H9 (cell line): ENCODE results near the gene ARID5A. TPM values are rescaled to one million over a fixed set of nuclear protein-coding genes. Genes with fewer than 3 reads are reported as not detected.

Source experiments
- DNase-seq: peaks from one replicate; pipeline ENCODE4 v3.0.0-alpha.2; 2017
- H2AFZ ChIP-seq: one replicate; pipeline ENCODE4 v1.6.1; 2013; ENCODE audit warnings: mild to moderate bottlenecking, low read length, control low read depth, moderate library complexity
- H2AK5ac ChIP-seq: 2 replicates; pipeline ENCODE4 v1.6.1; 2013; ENCODE audit warnings: low read length, control low read depth, mixed read lengths; ENCODE audit not compliant: insufficient read length
- H2BK120ac ChIP-seq: one replicate; pipeline ENCODE4 v1.6.1; 2013; ENCODE audit warnings: low read depth, mild to moderate bottlenecking, low read length, control low read depth, inconsistent platforms; ENCODE audit not compliant: poor library complexity, severe bottlenecking
- H2BK12ac ChIP-seq: 2 replicates; pipeline ENCODE4 v1.6.1; 2013; ENCODE audit warnings: low read length, control low read depth, mixed read lengths, low read depth; ENCODE audit not compliant: insufficient read length
- H2BK15ac ChIP-seq: 2 replicates; pipeline ENCODE4 v1.6.1; 2013; ENCODE audit warnings: low read depth, low read length, control low read depth
- H2BK20ac ChIP-seq: one replicate; pipeline ENCODE4 v1.6.1; 2013; ENCODE audit warnings: low read depth, mild to moderate bottlenecking, low read length, control low read depth, inconsistent platforms; ENCODE audit not compliant: poor library complexity, severe bottlenecking
- H2BK5ac ChIP-seq: 2 replicates; pipeline ENCODE4 v1.6.1; 2013; ENCODE audit warnings: low read length, control low read depth, mixed read lengths; ENCODE audit not compliant: insufficient read length
- H3K14ac ChIP-seq: 2 replicates; pipeline ENCODE4 v1.6.1; 2013; ENCODE audit warnings: low read length, control low read depth; ENCODE audit not compliant: insufficient read depth
- H3K18ac ChIP-seq: 2 replicates; pipeline ENCODE4 v1.6.1; 2013; ENCODE audit warnings: low read depth, mild to moderate bottlenecking, mixed read lengths, low read length, control low read depth; ENCODE audit not compliant: insufficient read length
- H3K23ac ChIP-seq: 2 replicates; pipeline ENCODE4 v1.6.1; 2013; ENCODE audit warnings: low read length, control low read depth, mixed read lengths, low read depth; ENCODE audit not compliant: insufficient read length
- H3K23me2 ChIP-seq: 2 replicates; pipeline ENCODE4 v1.6.1; 2013; ENCODE audit warnings: low read depth, mild to moderate bottlenecking, mixed read lengths, low read length, control low read depth; ENCODE audit not compliant: insufficient read length, poor library complexity, severe bottlenecking
- H3K27ac ChIP-seq: 2 replicates; pipeline ENCODE4 v1.5.1; 2013; ENCODE audit warnings: low read length, control low read depth, mixed read lengths, low read depth; ENCODE audit not compliant: insufficient read length
- H3K27me3 ChIP-seq: 2 replicates; pipeline ENCODE4 v1.6.1; 2013; ENCODE audit warnings: low read length, control low read depth, inconsistent platforms; ENCODE audit not compliant: insufficient read depth
- H3K4ac ChIP-seq: 2 replicates; pipeline ENCODE4 v1.6.1; 2013; ENCODE audit warnings: low read depth, mild to moderate bottlenecking, control low read depth, inconsistent platforms, low read length, moderate library complexity
- H3K4me1 ChIP-seq: 2 replicates; pipeline ENCODE4 v1.6.1; 2013; ENCODE audit warnings: low read length, control low read depth, inconsistent platforms; ENCODE audit not compliant: insufficient read depth
- H3K4me2 ChIP-seq: 2 replicates; pipeline ENCODE4 v1.6.1; 2013; ENCODE audit warnings: low read length, control low read depth, mixed read lengths; ENCODE audit not compliant: insufficient read length, insufficient read depth
- H3K56ac ChIP-seq: 2 replicates; pipeline ENCODE4 v1.6.1; 2013; ENCODE audit warnings: low read depth, mild to moderate bottlenecking, mixed read lengths, low read length, control low read depth; ENCODE audit not compliant: insufficient read length
- H3K79me1 ChIP-seq: 2 replicates; pipeline ENCODE4 v1.6.1; 2013; ENCODE audit warnings: low read depth, mild to moderate bottlenecking, moderate library complexity, low read length, control low read depth, inconsistent platforms; ENCODE audit not compliant: insufficient read depth, poor library complexity, severe bottlenecking
- H3K79me2 ChIP-seq: 2 replicates; pipeline ENCODE4 v1.6.1; 2013; ENCODE audit warnings: low read length, control low read depth, inconsistent platforms; ENCODE audit not compliant: insufficient read depth
- H3K9ac ChIP-seq: 2 replicates; pipeline ENCODE4 v1.6.1; 2013; ENCODE audit warnings: low read length, control low read depth, mixed read lengths; ENCODE audit not compliant: insufficient read length; ENCODE audit errors: extremely low read depth
- H3K9me3 ChIP-seq: one replicate; pipeline ENCODE4 v1.6.1; 2013; ENCODE audit warnings: low read depth, low read length, inconsistent platforms; ENCODE audit not compliant: control insufficient read depth
- H3T11ph ChIP-seq: one replicate; pipeline ENCODE4 v1.6.1; 2013; ENCODE audit warnings: mild to moderate bottlenecking, low read length, control low read depth, inconsistent platforms
- H4K20me1 ChIP-seq: one replicate; pipeline ENCODE4 v1.6.1; 2013; ENCODE audit not compliant: control insufficient read depth, insufficient read length, insufficient read depth
- H4K5ac ChIP-seq: 2 replicates; pipeline ENCODE4 v1.6.1; 2013; ENCODE audit warnings: low read depth, mild to moderate bottlenecking, mixed read lengths, low read length, control low read depth; ENCODE audit not compliant: insufficient read length
- H4K8ac ChIP-seq: replicated peaks from 2 replicates; pipeline ENCODE4 v1.6.1; 2013; ENCODE audit warnings: low read length, control low read depth, mixed read lengths, low read depth; ENCODE audit not compliant: insufficient read length
- H4K91ac ChIP-seq: 2 replicates; pipeline ENCODE4 v1.6.1; 2013; ENCODE audit warnings: low read depth, mild to moderate bottlenecking, moderate library complexity, mixed read lengths, low read length, control low read depth; ENCODE audit not compliant: insufficient read length
- H3K27ac Mint-ChIP-seq, 3 experiments: 2 replicates in 2 of 3; 3 replicates in 1 of 3; pipeline ENCODE4 v1.8.0; 2020 to 2021; ENCODE audit warnings: mixed read lengths in 3 of 3, mild to moderate bottlenecking in 1 of 3, moderate library complexity in 1 of 3
- H3K27me3 Mint-ChIP-seq: 2 replicates; pipeline ENCODE4 v1.8.0; 2021; ENCODE audit warnings: low read depth, mild to moderate bottlenecking, moderate library complexity, mixed read lengths
- H3K36me3 Mint-ChIP-seq, 3 experiments: 2 replicates in 2 of 3; 3 replicates in 1 of 3; pipeline ENCODE4 v1.8.0; 2020 to 2021; ENCODE audit warnings: low read depth in 3 of 3, mixed read lengths in 3 of 3; ENCODE audit not compliant: insufficient read depth in 1 of 3
- H3K4me1 Mint-ChIP-seq, 2 experiments: 2 replicates each; pipeline ENCODE4 v1.8.0; 2020; ENCODE audit warnings: mixed read lengths in 2 of 2
- H3K4me3 Mint-ChIP-seq, 2 experiments: 2 replicates in 1 of 2; 3 replicates in 1 of 2; pipeline ENCODE4 v1.8.0; 2020 to 2021; ENCODE audit warnings: mild to moderate bottlenecking in 2 of 2, mixed read lengths in 2 of 2, moderate library complexity in 1 of 2
- H3K9me3 Mint-ChIP-seq, 2 experiments: 2 replicates in 1 of 2; 3 replicates in 1 of 2; pipeline ENCODE4 v1.8.0; 2020; ENCODE audit warnings: mild to moderate bottlenecking in 2 of 2, mixed read lengths in 2 of 2, moderate library complexity in 1 of 2
- WGBS: extraction: QIAGEN DNeasy Blood & Tissue Kit; methylation state at CpG from one replicate; pipeline ENCODE4 v1.1.7; 2013; ENCODE audit warnings: missing lambda C conversion rate, low lambda C conversion rate, mixed read lengths; ENCODE audit not compliant: insufficient read length; ENCODE audit errors: extremely low coverage; 5-methylcytosine and 5-hydroxymethylcytosine counted together
- total RNA-seq: library from RNA; stranded (reverse); gene quantifications from 2 replicates; pipeline ENCODE4 v1.2.1, GENCODE V29; 2021
- TF ChIP-seq, protein P1 (sequence below): fragments of 200-600 bp; sonication (generic); conservative IDR thresholded peaks from 3 replicates; pipeline ENCODE4 v1.8.0; 2021; ENCODE audit warnings: antibody characterized with exemption, mild to moderate bottlenecking

The ARID5A gene
- total RNA-seq, 1 experiment from 2014 or later, result 4.5 TPM

DNA sequence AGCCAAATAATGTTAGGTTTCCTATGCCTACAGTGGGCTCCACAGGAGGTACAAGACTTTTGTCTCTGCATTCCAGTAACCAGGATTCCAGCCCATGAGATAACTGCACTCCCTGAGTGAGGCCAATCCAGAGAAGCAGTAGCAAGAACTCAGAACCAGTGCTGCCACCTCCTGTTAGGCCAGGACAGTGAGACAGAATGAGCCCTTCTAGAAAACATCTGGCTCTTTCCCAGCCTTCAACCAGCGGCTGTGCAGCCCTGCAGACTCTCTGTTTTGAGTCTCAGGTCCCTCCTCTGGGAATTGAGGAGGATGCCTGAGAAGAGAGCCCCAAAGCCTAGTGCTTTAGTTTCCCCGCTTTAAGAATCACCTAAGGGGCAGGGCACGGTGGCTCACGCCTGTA is 44.2 kb downstream of the ARID5A start:
- no peak overlapping the region for H3K14ac ChIP-seq
- H3K9me3 ChIP-seq, result no peaks in the 10 kb centered on the region
- H3K23me2 ChIP-seq, result no peaks in the 10 kb centered on the region
- H3K27me3 Mint-ChIP-seq, result no peaks in the 10 kb centered on the region
- no peak overlapping the region for H3T11ph ChIP-seq
- H3K23ac ChIP-seq, result no peak overlapping the region
- no peak overlapping the region for H3K18ac ChIP-seq
- H4K91ac ChIP-seq, result no peak overlapping the region
- TF ChIP-seq, protein P1, sequence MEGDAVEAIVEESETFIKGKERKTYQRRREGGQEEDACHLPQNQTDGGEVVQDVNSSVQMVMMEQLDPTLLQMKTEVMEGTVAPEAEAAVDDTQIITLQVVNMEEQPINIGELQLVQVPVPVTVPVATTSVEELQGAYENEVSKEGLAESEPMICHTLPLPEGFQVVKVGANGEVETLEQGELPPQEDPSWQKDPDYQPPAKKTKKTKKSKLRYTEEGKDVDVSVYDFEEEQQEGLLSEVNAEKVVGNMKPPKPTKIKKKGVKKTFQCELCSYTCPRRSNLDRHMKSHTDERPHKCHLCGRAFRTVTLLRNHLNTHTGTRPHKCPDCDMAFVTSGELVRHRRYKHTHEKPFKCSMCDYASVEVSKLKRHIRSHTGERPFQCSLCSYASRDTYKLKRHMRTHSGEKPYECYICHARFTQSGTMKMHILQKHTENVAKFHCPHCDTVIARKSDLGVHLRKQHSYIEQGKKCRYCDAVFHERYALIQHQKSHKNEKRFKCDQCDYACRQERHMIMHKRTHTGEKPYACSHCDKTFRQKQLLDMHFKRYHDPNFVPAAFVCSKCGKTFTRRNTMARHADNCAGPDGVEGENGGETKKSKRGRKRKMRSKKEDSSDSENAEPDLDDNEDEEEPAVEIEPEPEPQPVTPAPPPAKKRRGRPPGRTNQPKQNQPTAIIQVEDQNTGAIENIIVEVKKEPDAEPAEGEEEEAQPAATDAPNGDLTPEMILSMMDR, result peak; percentile 61
- DNase-seq, result peak; percentile 74
- no peak overlapping the region for H2AFZ ChIP-seq
- H3K36me3 Mint-ChIP-seq, result no peaks in the 10 kb centered on the region; a peak in 1 of 7 replicates
- H3K4me3 Mint-ChIP-seq, result no peak overlapping the region
- no peak overlapping the region for H3K4me2 ChIP-seq
- no peak overlapping the region for H4K8ac ChIP-seq
- H2BK15ac ChIP-seq, result no peak overlapping the region
- no peaks in the 10 kb centered on the region for H4K20me1 ChIP-seq
- no peaks in the 10 kb centered on the region for H3K4me1 ChIP-seq
- no peak overlapping the region for H3K9ac ChIP-seq
- H2BK120ac ChIP-seq, result no peak overlapping the region
- no peak overlapping the region for H3K56ac ChIP-seq
- no peak overlapping the region for H2BK20ac ChIP-seq
- no peaks in the 10 kb centered on the region for H3K9me3 Mint-ChIP-seq
- no peak overlapping the region for H2AK5ac ChIP-seq
- H3K4me1 Mint-ChIP-seq, result no peaks in the 10 kb centered on the region
- H2BK5ac ChIP-seq, result no peak overlapping the region
- H4K5ac ChIP-seq, result no peak overlapping the region
- H3K4ac ChIP-seq, result no peak overlapping the region
- H3K79me1 ChIP-seq, result no peaks in the 10 kb centered on the region
- WGBS, result no CpG with 5 or more reads among the region's 4 CpGs
- H3K79me2 ChIP-seq, result no peaks in the 10 kb centered on the region
- no peak overlapping the region for H2BK12ac ChIP-seq
- H3K27me3 ChIP-seq, result no peaks in the 10 kb centered on the region
- no peak overlapping the region for H3K27ac Mint-ChIP-seq
- no peak overlapping the region for H3K27ac ChIP-seq
